Coronary artery (tissue), 2 donors: ENCODE data around the gene MEX3A.
"Not testable (repeated sequence)": the region's sequence is repeated elsewhere in the genome, so short reads cannot be mapped to it uniquely, and the experiment has no call there.

Experiments used
- DNase-seq: peaks from one replicate; pipeline ENCODE4 v3.0.0-alpha.2; 2017; ENCODE audit warnings: low spot score
- H3K27ac ChIP-seq, 2 donors: fragments of 200-600 bp; sonication (generic); one replicate each; pipeline ENCODE4 v1.5.1; 2016 to 2019
- H3K4me3 ChIP-seq: fragments of 200-600 bp; sonication (generic); 2 replicates; pipeline ENCODE4 v1.5.1; 2016; ENCODE audit warnings: mild to moderate bottlenecking, moderate library complexity
- CTCF ChIP-seq: fragments of 200-600 bp; sonication (generic); IDR thresholded peaks from one replicate; pipeline ENCODE4 v1.5.1; 2019; ENCODE audit warnings: antibody characterized with exemption

The MEX3A gene

GRCh38 chr1:156052862-156053767 lies 29.1 kb downstream of the MEX3A start:
- no peak for TF ChIP-seq CTCF
- Histone ChIP-seq H3K27ac (peak overlapping the region; percentile 95 to 97), H3K4me3 (peak overlapping the region; percentile 99)
- DNase-seq: no peak

GRCh38 chr1:156051011-156051725 lies 31.1 kb downstream of the MEX3A start:
- Histone ChIP-seq H3K4me3 (no peak overlapping the region), H3K27ac (no peak overlapping the region)
- no peak for TF ChIP-seq CTCF
- no peak for DNase-seq

- no peak for TF ChIP-seq CTCF
- no peak overlapping the region for H3K4me3 ChIP-seq
- H3K27ac ChIP-seq: no peak overlapping the region
- DNase-seq: no peak
Measured at GRCh38 chr1:156050376-156050775, 31.9 kb downstream of the MEX3A start.

- TF ChIP-seq CTCF: no peak
- no peak overlapping the region for H3K27ac ChIP-seq
- DNase-seq: no peak
- no peak overlapping the region for H3K4me3 ChIP-seq
Measured at GRCh38 chr1:156048663-156049258, 33.5 kb downstream of the MEX3A start.

- Histone ChIP-seq H3K4me3 (no peak overlapping the region), H3K27ac (no peak overlapping the region)
- no peak for DNase-seq
- no peak for TF ChIP-seq CTCF
Measured at GRCh38 chr1:156045076-156045475, 37.2 kb downstream of the MEX3A start.

- H3K4me3 ChIP-seq: no peak overlapping the region
- TF ChIP-seq CTCF: no peak
- DNase-seq: no peak
- H3K27ac ChIP-seq: no peak overlapping the region
Measured at GRCh38 chr1:156042828-156043227, 39.4 kb downstream of the MEX3A start.

- not testable (repeated sequence) for H3K4me3 ChIP-seq, DNase-seq, H3K27ac ChIP-seq
Measured at GRCh38 chr1:156034991-156035390, 47.3 kb downstream of the MEX3A start.
